Measurements from ENCODE around the gene DNAH2. TPM values are rescaled to one million over a fixed set of nuclear protein-coding genes. Genes with fewer than 3 reads are reported as not detected.

The DNAH2 gene
- polyA plus RNA-seq, 2 of the 4 experiments (the other 2 are of a cell fraction), result 0.01 to 0.08 TPM

GRCh38 chr17:7798839-7799238, 81.3 kb downstream of the DNAH2 start:
- H3K27ac ChIP-seq, result no peak overlapping the region
- CTCF ChIA-PET, result interaction anchor here (1.0 to 2.3 kb wide), 5 partner anchors 8 to 55 kb away, joined by 3 to 11 read pairs (median 4); no protein-coding TSS in a partner anchor
- ATAC-seq (0 out of 6 replicates have a peak, but pooled peaks of 1 of the 2 experiments have one; percentile 20), FAIRE-seq (no peak), DNase-seq (ENCODE audit: low read depth in 1 of 2, low spot score in 1 of 2) (no peak)
- WGBS (ENCODE audit: missing lambda C conversion rate), result 58% methylated on average over 13 of the region's 13 CpGs
- no peak for TF ChIP-seq MAFK (IDR thresholded peaks at IDR 0.05; ENCODE audit: partially characterized antibody)
- no peak for TF ChIP-seq CBX2 (IDR thresholded peaks at IDR 0.05; ENCODE audit: borderline replicate concordance, low read depth)
- no peak for TF ChIP-seq ZC3H11A (IDR thresholded peaks at IDR 0.05)
- TF ChIP-seq HDAC2 (IDR thresholded peaks at IDR 0.05), result no peak
- TF ChIP-seq MAZ (IDR thresholded peaks at IDR 0.05; ENCODE audit: borderline replicate concordance, low read depth, low read length), result no peak
- TF ChIP-seq RARB (CRISPR knock-in tag; IDR thresholded peaks at IDR 0.05), result no peak
- TF ChIP-seq JUN (IDR thresholded peaks at IDR 0.05), result no peak
- TF ChIP-seq CTCF (IDR thresholded peaks at IDR 0.05), result no peak
- TF ChIP-seq HEYL (CRISPR knock-in tag; IDR thresholded peaks at IDR 0.05), result no peak
- TF ChIP-seq TP53 (CRISPR knock-in tag; IDR thresholded peaks at IDR 0.05), result no peak
- TF ChIP-seq PHF8 (IDR thresholded peaks at IDR 0.05; ENCODE audit: borderline replicate concordance, low read depth), result no peak
- TF ChIP-seq, protein P1, sequence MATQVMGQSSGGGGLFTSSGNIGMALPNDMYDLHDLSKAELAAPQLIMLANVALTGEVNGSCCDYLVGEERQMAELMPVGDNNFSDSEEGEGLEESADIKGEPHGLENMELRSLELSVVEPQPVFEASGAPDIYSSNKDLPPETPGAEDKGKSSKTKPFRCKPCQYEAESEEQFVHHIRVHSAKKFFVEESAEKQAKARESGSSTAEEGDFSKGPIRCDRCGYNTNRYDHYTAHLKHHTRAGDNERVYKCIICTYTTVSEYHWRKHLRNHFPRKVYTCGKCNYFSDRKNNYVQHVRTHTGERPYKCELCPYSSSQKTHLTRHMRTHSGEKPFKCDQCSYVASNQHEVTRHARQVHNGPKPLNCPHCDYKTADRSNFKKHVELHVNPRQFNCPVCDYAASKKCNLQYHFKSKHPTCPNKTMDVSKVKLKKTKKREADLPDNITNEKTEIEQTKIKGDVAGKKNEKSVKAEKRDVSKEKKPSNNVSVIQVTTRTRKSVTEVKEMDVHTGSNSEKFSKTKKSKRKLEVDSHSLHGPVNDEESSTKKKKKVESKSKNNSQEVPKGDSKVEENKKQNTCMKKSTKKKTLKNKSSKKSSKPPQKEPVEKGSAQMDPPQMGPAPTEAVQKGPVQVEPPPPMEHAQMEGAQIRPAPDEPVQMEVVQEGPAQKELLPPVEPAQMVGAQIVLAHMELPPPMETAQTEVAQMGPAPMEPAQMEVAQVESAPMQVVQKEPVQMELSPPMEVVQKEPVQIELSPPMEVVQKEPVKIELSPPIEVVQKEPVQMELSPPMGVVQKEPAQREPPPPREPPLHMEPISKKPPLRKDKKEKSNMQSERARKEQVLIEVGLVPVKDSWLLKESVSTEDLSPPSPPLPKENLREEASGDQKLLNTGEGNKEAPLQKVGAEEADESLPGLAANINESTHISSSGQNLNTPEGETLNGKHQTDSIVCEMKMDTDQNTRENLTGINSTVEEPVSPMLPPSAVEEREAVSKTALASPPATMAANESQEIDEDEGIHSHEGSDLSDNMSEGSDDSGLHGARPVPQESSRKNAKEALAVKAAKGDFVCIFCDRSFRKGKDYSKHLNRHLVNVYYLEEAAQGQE (IDR thresholded peaks at IDR 0.05), result no peak
- TF ChIP-seq POLR2A (IDR thresholded peaks at IDR 0.05; ENCODE audit: low read length), result no peak
- no peak for TF ChIP-seq NFE2L2 (conservative IDR thresholded peaks at IDR 0.05; ENCODE audit: low read length)
- H3K9me3 ChIP-seq, result no peaks in the 10 kb centered on the region
- H3K4me2 ChIP-seq, result no peak overlapping the region
- no peaks in the 10 kb centered on the region for H3K4me1 ChIP-seq
- no peak overlapping the region for H3K4me3 ChIP-seq
- POLR2A ChIA-PET, result no interaction called here

- ChIA-PET POLR2A (no interaction called here), CTCF (interaction anchor here (0.7 to 2.8 kb wide), 10 partner anchors 14 to 243 kb away, joined by 3 to 10 read pairs (median 4); partner anchors contain the start of gene NAA38)
- TF ChIP-seq TFCP2L1 (CRISPR knock-in tag; IDR thresholded peaks at IDR 0.05), result no peak
- no peak for TF ChIP-seq SREBF2 (IDR thresholded peaks at IDR 0.05)
- TF ChIP-seq EP300 (IDR thresholded peaks at IDR 0.05), result no peak
- no peak for TF ChIP-seq HOXB5 (CRISPR knock-in tag; IDR thresholded peaks at IDR 0.05)
- TF ChIP-seq FOXS1 (CRISPR knock-in tag; IDR thresholded peaks at IDR 0.05), result no peak
- no peak for TF ChIP-seq RCOR1 (IDR thresholded peaks at IDR 0.05; ENCODE audit: low read depth, low read length)
- Histone ChIP-seq H3K4me1 (peaks cover 1% of the 10 kb centered on the region), H3K4me2 (no peak overlapping the region), H3K4me3 (no peak overlapping the region), H3K27ac (no peak overlapping the region), H3K9me3 (no peaks in the 10 kb centered on the region)
- ATAC-seq, result no peak
- DNase-seq (ENCODE audit: low read depth in 1 of 2, low spot score in 1 of 2), result no peak
- no peak for FAIRE-seq
- WGBS (ENCODE audit: missing lambda C conversion rate), result 70% methylated on average over 13 of the region's 13 CpGs
These were observed 86.4 kb downstream of the DNAH2 start for GRCh38 chr17:7803981-7804380.

- no peak for ATAC-seq
- Histone ChIP-seq H3K4me1 (peaks cover 11% of the 10 kb centered on the region), H3K27ac (no peak overlapping the region), H3K4me3 (no peak overlapping the region), H3K4me2 (no peak overlapping the region), H3K9me3 (no peaks in the 10 kb centered on the region)
- ChIA-PET CTCF (interaction anchor here (0.6 to 4.8 kb wide), 2 partner anchors 63 to 711 kb away, joined by 3 to 20 read pairs; no protein-coding TSS in a partner anchor), POLR2A (no interaction called here)
- 62% methylated on average over 6 of the region's 6 CpGs for WGBS (ENCODE audit: missing lambda C conversion rate)
- no peak for DNase-seq (ENCODE audit: low read depth in 1 of 2, low spot score in 1 of 2)
- FAIRE-seq, result no peak
- TF ChIP-seq, protein P2, sequence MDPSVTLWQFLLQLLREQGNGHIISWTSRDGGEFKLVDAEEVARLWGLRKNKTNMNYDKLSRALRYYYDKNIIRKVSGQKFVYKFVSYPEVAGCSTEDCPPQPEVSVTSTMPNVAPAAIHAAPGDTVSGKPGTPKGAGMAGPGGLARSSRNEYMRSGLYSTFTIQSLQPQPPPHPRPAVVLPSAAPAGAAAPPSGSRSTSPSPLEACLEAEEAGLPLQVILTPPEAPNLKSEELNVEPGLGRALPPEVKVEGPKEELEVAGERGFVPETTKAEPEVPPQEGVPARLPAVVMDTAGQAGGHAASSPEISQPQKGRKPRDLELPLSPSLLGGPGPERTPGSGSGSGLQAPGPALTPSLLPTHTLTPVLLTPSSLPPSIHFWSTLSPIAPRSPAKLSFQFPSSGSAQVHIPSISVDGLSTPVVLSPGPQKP (IDR thresholded peaks at IDR 0.05; ENCODE audit: low read depth, low read length), result no peak
- TF ChIP-seq POLR2AphosphoS2 (conservative IDR thresholded peaks at IDR 0.05; ENCODE audit: low read length) (no peak), HEYL (CRISPR knock-in tag; IDR thresholded peaks at IDR 0.05) (no peak), NFE2L2 (conservative IDR thresholded peaks at IDR 0.05; ENCODE audit: low read length) (no peak), RNF2 (IDR thresholded peaks at IDR 0.05; ENCODE audit: borderline replicate concordance, low read depth) (no peak)
- TF ChIP-seq, protein P1 (IDR thresholded peaks at IDR 0.05), result no peak
These were observed 89.0 kb downstream of the DNAH2 start for GRCh38 chr17:7806587-7806986.

Data from A549 (cell line).